NCI-H345 treated with DMSO at 0.1 percent for 48 hours (cell line): Measurements from ENCODE around the gene LIME1.

Experiments
- DNase-seq: peaks from one replicate; lab custom pipeline; 2025; ENCODE audit not compliant: unreplicated experiment; lab: John Stamatoyannopoulos, UW

The LIME1 gene

DNA sequence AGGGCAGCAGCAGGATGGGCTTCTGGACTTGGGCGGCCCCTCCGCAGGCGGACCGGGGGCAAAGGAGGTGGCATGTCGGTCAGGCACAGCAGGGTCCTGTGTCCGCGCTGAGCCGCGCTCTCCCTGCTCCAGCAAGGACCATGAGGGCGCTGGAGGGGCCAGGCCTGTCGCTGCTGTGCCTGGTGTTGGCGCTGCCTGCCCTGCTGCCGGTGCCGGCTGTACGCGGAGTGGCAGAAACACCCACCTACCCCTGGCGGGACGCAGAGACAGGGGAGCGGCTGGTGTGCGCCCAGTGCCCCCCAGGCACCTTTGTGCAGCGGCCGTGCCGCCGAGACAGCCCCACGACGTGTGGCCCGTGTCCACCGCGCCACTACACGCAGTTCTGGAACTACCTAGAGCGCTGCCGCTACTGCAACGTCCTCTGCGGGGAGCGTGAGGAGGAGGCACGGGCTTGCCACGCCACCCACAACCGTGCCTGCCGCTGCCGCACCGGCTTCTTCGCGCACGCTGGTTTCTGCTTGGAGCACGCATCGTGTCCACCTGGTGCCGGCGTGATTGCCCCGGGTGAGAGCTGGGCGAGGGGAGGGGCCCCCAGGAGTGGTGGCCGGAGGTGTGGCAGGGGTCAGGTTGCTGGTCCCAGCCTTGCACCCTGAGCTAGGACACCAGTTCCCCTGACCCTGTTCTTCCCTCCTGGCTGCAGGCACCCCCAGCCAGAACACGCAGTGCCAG, 39.7 kb upstream of the LIME1 start, which contains the start of gene TNFRSF6B:
Gene TNFRSF6B (plus strand): TSS at position 25 of the 729 bp plus-strand sequence. CDS start 116 bp downstream, at position 141.
- no peak for DNase-seq

- no peak for DNase-seq
These were observed 39.1 kb upstream of the LIME1 start for GRCh38 chr20:63697357-63697867.

GRCh38 chr20:63697868-63698545, 38.5 kb upstream of the LIME1 start:
- no peak for DNase-seq

- DNase-seq, result no peak
These were observed 37.6 kb upstream of the LIME1 start for GRCh38 chr20:63698739-63699465.

- no peak for DNase-seq
These were observed 36.8 kb upstream of the LIME1 start for GRCh38 chr20:63699466-63700198.

DNA sequence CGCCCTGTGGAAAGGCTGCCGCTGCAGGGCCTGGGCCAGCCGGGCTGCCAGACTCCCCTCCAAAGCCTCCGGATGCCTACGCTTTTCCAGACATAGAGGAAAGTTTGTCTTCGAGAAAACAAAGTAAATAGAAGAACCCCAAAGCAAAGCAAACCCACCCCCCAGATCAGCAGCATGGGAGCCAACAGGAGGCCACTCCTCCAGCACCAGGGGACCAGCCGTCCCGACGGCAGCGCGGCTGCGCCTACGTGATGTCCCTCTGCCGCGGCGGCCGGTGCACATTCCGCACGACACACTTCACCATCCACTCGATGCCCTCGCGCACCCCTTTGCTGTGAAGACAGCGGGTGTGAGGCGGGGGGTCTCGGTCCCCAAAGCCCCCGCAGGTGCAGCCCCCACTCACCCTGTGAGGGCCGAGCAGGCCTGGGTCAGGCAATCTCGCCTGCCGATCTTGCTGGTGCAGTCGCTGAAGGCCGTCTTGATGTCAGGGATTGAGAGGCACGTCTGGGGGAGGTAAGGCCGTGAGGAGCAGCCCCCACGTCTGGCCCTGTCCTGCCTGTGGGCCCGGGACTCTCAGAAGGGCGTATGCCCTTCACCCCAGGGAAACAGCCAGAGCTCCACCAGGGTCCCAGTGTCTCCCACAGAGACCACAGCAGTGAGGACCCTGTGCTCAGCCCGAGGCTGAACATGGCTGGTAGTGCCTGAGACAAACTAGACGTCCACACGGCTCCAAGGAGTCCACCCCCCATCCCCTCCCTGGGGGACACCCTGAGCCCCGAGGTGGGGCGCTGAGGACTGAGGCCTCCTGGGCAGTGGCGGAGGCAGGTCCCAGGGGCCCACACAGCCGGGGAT, 36.0 kb upstream of the LIME1 start:
- no peak for DNase-seq

- no peak for DNase-seq
These were observed 35.5 kb upstream of the LIME1 start for GRCh38 chr20:63701051-63701328.

DNA sequence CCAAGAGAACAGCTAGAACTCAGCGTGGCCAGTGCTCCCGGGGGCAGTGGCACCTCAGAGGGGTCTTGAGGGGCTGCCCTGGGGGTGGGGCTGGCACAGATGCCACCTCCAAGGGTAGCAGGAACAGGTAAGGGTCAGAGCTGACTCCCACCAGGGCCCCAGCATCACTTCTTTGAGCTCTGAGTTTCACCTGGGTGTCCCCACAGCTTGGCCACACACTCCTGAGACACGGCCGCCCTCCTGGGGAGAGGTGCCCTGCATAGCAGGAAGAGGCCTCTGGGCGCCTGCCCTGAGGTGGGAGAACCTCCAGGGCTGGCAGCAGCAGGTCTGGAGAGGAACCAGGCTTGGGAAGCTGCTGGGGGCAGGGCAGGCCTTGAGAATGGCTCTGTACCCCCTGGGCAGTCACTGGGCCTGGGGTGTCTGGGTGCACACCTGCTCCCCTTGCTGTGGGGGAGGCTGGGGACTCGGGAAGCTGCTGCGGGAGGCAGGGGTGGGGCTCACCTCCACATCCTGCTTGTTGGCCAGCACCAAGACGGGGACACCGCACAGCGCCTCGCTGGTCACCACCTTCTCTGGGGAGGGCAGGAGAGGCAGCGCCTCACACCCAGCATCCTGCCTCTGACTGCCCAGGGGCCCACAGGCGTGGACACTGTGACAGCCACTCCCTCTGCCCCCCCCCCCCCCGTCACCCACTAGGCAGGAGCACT, 35.0 kb upstream of the LIME1 start:
- no peak for DNase-seq

DNA sequence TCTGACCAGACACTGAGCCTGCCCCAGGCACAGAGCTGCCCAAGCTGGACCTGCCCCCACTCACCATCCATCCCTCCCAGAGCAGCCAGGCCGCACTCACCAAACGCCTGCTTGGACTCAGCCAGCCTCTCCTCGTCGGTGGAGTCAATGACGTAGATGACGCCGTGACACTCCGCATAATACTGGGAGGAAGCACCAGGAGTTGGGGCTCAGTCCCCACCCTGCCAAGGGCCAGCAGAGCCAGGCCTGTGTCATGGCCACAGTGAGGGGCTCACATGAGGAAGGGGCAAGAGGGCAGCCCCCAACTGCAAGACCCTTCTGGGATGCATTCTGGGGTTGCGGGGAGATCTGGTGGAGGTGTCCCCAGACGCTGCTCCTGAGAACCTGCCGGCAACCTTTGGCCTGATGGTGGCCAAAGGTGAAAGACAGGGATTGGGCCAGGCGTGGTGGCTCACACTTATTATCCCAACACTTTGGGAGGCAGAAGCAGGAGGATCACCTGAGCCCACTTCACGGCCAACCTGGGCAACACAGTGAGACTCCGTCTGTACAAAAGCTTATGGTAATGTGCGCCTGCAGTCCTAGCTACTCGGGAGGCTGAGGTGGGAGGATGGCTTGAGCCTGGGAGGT, 34.3 kb upstream of the LIME1 start:
- no peak for DNase-seq

DNA sequence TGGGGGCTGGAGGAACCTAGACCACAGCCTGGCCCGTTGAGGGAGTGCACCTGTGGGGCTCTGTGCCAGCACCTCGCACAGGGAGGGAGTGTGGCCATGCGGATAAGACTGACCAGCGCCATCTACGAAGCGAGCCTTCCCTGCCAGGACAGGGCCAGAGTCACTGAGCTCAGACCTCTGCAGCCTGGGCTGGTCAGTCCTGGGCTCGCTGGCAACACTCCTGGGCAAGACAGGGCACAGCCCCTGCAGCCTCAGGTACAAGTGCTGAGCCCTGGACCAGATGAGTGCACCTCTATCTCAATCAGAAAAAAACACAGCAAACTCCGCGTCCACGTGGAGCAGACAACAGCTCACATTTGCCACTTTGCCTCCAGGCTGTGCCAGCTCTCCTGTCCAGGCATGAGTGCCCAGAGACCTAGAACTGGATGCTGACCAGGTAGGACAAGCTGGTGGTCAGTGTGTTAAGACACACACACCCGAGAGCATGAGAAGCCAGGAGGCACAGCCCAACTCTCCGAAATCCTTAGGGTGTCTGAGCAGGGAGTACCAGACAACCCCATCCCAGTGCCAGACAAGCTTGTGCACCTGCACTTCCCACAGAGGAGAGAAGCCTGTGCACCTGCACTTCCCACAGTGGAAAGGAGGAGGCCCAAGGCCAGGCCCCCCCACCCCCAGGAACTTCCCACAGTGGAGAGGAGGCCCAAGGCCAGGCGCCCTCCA, 33.6 kb upstream of the LIME1 start:
- no peak for DNase-seq

GRCh38 chr20:63703471-63703975, 32.9 kb upstream of the LIME1 start:
- no peak for DNase-seq

DNA sequence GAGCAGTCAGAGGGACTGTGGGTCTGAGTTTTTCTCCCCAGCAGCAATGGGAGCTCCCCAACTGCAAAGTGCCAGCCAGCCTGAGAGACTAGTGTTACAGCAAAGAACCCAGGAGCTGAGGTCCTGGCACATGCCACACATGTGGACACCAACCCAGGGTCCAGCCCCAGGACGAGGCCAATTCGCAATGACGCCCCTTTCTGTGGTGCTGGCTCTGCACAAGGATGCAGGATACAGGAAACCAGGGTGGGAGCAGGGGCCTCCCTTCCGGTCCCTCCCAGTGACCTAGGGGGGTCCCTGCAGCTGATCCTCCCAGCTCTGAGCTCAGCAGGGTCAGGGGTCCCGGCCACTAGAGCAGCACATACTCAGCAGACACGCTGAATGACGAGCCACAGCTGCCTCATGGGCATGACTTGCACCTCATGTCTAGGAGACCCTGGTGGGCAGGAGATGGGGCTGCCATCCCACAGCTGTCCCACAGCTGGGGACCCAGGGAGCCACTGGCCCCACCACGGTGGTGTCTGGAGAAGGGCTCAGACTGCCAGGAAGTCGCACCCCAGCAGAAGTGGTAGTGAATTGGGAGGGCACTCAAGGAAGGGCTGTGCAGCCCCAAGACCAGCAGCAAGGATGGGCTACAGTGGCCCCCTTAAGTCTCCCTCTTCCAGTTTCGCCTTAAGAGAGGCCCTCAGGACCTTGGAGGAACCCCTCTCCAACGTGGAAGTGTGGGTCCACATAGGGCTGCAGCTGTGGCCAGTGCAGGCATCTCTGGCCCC, 32.3 kb upstream of the LIME1 start:
- DNase-seq, result no peak

- DNase-seq, result no peak
These were observed 31.7 kb upstream of the LIME1 start for GRCh38 chr20:63704749-63705117.

GRCh38 chr20:63705232-63706026, 31.0 kb upstream of the LIME1 start:
- no peak for DNase-seq

- no peak for DNase-seq
These were observed 30.3 kb upstream of the LIME1 start for GRCh38 chr20:63706027-63706695.

DNA sequence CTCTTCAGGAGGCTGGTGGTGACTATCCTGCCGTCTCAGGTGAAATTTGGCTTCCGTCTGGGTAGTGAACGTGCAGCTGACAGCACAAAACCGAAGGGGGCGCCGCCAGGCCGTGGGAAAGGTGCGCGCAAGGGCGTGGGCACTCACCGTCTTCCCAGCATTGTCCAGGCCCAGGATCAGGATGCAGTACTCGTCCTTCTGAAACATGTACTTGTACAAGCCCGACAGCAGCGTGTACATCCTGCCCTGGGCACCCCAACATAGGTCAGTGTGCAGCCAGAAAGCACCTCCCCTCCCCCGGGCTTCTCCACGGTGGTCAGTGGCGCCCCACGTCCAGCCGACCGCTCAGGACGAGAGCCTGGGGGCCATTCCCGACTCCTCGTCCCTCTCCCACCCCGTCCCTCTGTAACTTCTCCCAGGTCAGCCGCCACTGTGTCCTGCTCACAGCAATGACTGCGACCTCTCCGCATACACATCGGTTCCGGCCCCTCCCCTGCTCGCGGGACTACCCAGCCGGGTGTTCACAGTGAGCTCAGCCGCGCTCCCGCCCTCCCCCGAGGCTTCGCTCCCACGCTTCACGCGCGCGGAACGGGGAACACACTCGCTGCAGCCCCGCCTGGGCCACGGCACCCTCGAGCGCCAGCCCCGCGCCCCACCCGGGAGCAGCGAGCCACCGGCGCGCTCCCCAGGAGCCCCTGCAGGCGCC, 29.5 kb upstream of the LIME1 start:
- no peak for DNase-seq
